Measurements from ENCODE around the gene SYTL3.

The SYTL3 gene

DNA sequence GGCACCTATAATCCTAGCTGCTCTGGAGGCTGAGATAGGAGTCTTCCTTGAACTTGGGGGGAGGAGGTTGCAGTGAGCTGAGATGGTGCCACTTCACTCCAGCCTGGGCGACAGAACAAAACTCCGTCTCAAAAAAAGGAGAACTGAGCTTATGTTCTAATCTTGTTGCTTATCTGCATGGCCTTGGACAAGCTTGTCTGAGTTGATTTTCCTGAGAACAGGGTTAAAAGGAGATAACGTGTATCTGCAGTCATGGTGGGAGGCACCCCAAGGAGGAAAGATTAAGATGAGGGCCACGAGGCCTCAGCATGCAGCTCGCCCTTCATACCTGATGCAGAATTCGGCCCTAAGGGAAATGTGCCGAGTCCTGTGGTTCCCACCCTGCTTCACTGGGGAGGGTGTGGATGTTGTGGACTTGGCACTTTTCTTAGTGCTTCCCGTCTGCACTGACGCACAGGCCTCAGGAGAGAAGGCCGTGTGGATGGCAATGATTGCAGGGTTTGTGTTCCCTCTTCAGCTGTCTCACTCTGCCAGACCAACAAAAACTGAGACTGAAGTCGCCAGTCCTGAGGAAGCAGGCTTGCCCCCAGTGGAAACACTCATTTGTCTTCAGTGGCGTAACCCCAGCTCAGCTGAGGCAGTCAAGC, 113.1 kb downstream of the SYTL3 start:
- DNase-seq (ENCODE audit: low read depth): no peak

DNA sequence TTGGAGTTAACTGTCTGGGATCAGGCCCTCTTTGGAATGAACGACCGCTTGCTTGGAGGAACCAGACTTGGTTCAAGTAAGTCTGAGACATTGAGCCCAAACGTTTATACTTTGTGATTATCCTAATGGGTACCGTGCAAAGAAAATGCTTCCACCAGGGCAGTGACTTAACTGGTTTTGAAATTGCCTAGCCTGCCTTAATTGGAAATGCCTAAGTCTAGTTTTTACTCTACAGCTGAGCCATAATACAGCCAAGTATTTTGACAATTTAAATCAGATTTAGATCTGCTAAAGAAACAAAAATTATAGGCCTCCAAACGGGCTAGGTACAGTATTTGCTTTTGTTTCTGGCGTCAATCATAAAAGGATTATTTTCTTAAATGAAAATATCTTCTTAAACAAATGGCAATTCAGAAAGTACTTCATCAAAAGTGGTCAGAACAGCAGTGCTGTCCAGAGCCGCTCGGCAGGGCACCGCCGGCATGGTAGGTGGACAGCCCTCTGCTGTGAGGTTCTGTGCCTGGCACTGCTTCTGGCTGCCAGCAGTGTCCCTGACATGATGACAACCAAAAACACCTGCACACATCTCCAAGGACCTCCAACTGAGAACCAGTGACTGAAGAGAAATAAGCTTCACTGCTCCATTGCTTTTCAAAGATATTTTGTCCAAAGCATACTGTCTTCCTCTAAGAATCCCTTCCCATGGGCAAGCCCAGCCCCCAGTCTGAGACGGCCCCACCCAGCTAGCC, 113.8 kb downstream of the SYTL3 start:
- DNase-seq (ENCODE audit: low read depth): no peak

DNA sequence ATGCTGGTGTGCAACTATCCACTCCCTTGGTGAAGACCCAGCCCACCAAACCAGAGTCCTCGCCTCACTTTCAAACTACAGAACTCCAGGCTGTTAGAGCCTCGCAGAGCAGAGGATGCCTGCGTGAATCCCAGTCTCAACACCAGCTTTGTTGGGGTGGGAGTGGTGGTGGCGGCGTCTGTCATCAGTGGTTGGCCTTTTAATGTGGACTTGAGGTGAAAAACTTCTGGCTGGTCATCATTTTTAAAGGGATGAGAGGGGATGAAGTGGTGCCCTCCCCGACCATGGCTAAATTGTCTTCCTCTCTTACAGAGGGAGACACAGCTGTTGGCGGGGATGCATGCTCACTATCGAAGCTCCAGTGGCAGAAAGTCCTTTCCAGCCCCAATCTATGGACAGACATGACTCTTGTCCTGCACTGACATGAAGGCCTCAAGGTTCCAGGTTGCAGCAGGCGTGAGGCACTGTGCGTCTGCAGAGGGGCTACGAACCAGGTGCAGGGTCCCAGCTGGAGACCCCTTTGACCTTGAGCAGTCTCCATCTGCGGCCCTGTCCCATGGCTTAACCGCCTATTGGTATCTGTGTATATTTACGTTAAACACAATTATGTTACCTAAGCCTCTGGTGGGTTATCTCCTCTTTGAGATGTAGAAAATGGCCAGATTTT, 114.5 kb downstream of the SYTL3 start:
- no peak for DNase-seq (ENCODE audit: low read depth)

DNA sequence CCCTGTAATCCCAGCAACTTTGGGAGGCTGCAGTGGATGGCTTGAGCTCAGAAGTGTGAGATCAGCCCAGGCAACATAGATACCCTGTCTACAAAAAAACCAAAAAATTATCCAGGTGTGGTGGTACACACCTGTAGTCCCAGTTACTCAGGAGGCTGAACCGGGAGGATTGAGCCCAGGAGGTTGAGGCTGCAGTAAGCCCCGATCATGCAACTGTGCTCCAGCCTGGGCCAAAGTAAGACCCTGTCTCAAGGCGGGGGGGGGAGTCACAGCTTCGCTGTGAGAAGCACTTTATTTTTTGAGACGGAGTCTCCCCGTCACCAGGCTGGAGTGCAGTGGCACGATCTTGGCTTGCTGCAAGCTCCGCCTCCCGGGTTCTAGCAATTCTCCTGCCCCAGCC, 115.1 kb downstream of the SYTL3 start:
- no peak for DNase-seq (ENCODE audit: low read depth)

DNA sequence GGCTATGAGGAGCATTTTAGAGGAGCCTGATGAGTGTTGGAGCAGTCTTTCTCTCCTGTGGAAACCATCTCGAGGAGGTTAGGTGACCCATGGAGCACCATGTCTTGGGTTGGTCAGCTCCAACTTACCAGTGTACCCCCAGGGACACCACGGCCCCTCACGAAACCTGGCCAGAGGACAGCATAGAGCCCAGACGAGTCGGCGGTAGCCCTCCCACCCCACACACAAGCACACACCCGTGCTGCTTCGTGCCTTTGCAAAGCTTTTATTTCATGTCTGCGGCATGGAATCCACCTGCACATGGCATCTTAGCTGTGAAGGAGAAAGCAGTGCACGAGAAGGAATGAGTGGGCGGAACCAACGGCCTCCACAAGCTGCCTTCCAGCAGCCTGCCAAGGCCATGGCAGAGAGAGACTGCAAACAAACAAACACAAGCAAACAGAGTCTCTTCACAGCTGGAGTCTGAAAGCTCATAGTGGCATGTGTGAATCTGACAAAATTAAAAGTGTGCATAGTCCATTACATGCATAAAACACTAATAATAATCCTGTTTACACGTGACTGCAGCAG, 115.7 kb downstream of the SYTL3 start:
- DNase-seq (ENCODE audit: low read depth): no peak

DNA sequence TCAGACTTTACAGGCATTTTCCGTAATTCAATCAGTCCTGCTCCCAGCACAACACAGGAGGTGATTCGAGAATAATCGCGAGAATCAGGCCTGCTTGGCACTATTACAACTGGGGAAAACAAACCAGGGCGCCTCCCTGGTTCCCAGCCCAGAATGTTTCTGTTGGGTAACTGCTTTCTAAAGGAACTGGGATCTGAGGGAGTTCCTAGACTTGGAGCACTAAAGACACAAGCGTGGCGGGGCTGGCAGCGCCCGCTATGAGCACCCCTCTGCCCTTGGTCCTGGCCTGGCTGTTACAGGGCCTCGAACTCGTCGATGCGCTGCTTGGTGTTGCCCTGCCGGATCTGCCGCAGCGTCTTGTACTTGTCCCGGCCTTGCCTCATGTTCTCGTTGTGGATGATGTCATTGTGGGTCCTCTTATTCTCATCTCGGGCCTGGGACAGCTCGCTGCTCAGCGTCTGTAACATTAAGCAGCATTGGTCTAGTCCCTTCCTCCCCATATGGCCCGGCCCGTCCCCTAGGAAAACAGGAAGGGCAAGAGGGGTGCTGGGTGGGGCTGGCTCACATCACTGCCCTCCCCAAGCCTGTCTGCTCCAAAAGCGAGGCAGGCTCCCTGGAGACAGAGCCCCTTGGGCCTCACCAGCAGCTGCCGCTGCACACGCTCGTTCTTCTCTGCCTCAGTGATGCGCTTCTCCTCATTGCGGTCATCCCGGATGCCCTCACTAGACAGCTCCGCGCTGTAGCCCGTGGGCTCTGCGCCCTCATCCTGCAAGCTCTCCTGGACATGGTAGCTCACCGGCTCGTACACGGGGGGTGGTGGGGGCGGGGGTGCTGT, 117.0 kb downstream of the SYTL3 start:
- DNase-seq (ENCODE audit: low read depth): no peak

DNA sequence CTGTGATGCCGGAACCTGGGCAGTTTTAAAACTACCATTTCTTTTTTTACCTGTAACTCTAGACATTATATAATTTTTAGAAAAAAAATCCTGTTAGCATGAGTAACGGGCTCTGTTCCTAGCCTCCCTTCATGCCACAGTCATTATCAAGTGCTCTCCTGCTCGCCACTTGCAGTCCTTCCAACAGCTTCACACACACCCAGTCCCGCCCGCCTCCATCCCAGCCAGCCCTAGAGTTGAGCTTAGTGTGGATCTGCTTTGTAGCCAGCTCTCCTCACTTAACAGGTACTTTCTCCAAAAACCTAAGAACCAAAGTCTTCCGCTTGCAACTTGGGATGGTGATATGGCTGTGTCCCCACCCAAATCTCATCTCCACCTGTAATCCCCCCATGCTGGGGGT, 117.9 kb downstream of the SYTL3 start:
- no peak for DNase-seq (ENCODE audit: low read depth)

DNA sequence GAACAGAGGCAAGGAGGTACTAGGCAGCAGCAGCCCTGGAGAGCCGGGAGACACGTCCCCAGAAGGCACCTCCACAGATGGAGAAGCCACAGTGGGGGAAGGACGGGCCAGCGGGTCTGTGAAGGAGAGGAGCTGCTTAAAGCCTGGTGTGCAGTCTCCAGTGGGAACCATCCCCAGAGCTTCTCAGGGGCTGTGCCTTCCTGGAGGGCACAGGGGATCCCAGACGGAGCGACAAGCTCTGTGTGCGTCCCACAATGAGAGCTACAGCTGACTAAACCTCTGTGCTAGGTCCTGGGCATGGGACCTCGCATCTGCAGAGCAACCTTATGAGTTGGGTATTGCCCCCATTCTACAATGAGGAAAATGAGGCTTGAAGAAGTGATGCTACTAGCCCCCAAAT, 118.6 kb downstream of the SYTL3 start:
- DNase-seq (ENCODE audit: low read depth): no peak

DNA sequence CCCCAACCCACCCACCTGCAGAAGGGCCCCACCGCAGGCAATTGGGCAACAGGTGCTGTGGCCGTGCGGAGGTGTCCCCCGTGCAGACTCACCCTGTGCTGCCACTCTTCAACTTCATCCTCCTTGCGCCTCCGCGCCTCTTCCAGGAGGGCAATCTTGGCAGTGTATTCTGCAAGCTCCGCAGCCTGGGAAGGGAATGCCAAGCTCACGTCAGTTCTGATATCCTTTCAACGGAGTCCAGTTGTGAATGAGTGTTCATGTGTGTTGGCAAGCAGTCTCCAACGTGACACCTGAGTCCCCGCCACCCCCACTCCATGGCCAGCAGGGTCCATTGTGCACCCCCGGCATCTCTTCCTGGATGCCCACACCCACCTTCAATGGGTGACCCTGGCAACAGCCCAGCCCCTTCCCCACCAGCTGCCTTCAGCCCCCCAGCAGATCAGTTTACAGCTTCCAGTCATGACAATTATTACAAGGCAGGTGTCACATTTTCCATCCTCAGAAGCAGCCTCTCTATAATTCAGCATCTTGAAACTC, 119.4 kb downstream of the SYTL3 start:
- DNase-seq (ENCODE audit: low read depth): no peak

DNA sequence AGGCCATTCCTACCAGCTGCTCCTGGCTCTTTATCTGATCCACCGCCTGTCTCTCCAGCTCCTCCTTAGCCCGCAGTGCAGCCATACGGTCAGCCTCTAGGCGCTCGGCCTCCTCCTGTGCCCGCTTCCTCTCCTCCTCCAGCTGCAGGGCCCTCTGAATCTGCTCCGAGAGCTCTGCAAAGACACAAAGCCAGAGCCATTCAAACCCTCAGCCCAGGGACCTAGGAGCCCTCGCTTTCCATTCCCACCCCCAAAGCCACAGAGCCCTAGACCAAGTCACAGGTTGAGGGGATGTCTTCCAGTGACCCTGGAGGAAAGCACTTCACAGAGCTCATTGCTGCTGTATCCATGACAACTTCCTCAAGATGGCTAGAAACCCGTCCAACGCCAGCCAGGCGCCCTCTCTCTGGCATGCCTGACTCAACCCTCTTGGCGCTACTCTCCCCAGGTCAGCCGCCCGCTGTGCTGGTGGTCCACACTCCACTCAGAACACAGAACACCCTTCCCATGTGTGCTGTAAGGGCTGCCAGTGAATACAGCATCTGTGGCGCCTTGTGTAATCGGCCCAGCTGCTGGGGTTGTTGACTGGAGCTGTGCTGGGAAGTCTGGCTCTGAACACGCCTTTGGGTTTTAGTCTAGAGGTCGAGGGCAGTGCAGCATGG, 120.0 kb downstream of the SYTL3 start:
- DNase-seq (ENCODE audit: low read depth): no peak

DNA sequence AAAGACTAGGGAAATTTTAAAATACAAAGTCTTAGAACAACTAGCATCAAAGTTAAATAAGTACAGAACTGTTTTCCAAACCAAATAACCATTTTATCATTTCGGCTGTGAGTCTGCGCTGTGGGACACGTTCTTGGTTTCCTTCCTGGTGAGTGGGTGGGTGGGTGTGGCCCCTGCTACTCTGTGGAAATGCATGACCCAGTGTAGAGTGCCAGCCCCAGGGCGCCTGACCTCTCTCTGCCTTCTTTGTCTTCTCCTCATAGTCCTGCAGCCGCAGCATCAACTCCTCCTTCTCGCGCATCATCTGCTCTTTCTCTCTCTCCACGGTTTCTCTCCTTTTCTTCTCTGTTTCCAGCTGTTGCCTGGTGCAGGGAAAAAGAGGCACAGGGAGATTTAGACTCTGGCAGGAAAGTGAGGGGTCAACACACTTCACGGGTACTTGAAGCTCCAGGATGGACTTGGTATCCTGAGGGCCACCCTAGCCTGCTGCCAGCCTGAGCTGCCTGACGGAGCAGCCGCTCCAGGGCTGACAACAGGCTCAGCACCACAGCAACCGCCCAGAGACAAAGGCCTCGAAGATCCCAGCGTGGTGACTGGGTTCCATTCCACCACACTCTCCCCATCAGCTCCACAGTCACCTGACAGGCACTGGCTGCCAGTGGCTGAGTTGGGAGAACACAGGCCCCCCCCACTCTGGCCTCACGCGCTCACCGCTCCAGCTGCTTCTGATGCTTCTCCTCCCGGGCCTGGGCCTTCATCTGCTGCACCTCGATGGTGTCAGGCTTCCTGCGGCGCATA, 120.9 kb downstream of the SYTL3 start:
- no peak for DNase-seq (ENCODE audit: low read depth)

DNA sequence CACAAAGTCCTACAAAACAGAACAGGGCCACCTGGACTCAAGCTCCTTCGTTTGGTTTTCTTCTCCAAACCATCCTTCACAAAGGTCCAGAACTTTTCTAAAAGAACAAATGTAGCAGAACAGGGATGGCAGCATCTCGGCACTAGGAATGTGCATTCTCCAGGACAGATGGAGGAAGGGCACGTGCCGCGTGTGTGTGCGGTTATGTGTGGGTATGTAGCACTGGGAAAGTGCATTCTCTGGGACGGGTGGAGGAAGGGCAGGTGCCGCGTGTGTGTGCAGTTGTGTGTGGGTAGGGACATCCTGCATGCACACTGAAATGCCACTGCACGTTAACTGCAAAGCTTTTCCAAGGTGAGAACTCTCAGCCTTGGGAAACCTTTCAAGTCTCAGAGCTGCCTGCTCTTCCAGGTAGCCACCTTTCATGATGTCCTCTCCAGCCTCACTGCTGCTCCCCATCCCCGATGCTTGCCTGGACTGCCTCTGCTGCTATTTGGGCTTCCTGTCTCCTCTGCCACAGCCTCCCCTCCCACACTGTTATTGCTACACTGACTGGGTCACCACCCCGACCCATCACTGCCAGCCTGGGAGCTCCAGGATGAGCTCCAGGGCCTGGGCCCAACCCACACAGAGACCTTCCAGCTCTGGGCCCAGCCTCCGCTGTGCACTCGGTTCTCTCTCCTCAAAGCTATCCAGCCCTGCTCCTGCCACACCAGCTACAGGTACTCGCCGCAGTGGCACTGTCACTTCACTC, 121.7 kb downstream of the SYTL3 start:
- no peak for DNase-seq (ENCODE audit: low read depth)

DNA sequence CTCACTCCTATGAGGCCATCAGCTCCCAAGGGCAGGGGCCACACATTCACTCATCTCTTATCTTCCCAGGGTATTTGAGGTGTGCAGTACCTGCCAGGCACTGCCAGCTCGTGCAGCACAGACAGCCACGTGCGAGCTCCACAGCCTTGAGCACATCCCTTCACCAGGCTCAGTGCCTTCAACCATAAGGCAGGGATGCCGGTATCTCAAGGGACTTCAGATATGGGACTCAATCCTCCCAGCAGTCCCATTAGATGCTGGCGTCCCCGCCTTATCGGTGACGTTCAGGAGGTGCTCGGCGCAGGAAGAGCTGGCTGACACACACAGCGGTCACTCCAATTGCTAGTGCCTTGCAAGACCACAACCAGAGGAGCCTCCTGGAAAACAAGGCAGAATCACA, 122.3 kb downstream of the SYTL3 start:
- no peak for DNase-seq (ENCODE audit: low read depth)

DNA sequence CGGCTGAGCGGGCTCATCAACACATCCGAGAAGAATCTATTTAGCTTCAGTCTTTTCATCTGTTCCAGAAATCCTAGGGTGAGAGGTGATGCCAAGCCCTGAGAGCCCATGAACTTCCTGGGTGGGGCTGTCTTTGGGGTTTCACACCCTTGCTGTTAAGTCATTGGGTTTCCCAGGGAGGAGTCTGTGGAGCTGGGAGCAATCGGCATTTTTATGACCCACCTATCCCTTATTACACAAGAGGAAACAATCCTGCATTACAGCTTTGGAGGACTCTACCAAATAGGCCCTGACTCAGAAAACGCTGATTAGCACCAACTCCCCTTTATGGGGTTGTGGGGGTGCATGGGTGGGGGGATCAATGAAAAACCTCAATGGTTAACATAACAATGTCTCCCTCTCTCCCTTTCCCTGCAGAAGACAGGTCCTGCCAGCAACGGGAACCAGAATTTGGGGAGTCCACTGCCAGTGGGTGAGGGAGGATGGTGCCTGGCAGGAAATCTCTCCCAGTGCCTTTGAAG, 123.1 kb downstream of the SYTL3 start:
- no peak for DNase-seq (ENCODE audit: low read depth)

DNA sequence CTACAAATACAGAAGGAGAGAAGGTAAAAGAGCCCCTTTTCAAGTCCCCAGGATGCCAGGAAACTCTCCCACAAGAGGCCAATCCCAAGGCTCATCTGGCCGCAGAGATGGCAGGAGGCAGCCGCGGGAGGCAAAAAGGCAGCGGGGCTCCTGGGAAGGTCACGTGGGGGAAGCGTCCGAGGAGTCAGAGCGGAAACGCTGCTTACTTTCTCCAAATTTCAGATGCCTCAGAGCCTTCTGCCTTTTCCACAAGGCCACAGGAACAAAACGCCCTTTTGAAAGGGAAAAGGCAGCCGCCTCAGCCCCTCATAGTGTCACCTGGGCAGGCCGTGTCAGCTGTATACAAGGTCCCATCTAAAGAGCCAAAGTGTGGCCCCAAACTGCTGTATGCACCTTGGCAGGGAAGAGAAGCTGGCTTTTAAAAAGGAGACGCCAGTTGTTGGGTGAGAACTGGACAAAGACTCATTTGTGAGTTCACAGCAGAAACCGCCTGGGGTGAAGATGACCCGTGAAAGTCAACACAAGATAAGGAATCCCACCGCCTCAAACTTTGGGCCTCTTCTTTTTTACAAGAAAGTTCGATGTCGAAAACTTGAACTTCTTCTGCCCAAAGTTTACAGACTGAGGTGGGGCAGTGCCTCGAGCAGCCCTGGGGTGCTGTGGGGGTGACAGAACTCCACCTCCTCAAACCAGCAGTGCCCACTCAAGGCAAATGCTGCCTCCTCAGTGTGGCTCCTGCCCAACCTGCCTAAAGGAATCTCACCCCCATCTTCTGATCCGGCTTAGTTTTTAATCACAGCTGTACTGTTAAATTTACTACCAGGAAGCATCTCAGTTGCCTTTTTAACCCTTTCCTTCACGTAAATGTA, 124.0 kb downstream of the SYTL3 start:
- DNase-seq (ENCODE audit: low read depth): no peak

DNA sequence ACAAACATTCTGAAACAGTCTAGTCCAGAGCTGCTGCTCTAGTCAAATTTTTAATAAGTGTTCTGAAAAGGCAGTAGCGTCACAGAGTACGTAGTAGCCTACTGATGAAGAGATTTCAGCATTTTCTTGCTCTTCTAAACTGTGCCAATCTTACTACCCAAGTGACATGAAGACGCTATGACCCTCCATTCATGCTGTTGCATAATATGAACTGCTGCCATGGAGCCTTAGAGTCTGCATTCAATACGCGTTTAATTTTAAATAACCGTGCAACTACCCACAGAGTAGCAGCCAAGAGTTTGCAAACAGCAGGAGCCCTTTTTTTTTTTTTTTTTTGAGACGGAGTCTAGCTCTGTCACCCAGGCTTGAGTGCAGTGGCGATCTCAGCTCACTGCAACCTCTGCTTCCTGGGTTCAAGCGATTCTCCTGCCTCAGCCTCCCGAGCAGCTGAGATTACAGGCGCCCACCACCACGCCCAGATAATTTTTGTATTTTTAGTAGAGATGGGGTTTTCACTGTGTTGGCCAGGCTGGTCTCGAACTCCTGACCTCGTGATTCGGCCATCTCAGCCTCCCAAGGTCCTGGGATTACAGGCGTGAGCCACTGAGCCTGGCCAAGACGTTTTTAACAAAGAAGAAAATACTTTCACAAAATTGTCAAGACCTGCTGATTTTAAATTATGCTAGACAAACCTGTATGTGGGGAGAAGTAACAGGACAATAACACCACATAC, 125.0 kb downstream of the SYTL3 start:
- no peak for DNase-seq (ENCODE audit: low read depth)

DNA sequence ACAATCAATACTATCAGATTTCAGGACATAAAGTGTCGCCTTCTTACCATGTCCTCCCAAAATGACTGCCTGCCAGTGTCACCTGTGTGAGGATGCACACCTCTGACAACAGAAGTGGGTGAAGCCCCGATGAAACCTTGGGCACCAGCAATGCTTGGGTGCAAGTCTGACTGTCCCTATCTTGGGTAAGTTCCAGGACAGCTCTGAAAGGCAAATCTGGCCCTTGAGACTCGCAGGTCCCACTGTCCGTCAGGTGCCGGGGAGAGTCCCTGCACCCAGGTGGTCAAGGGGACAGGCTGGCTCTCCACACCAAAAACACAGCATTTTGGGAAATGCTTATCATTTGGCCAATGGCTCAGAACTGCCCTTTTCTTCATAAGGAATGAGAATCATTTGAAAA, 126.0 kb downstream of the SYTL3 start:
- no peak for DNase-seq (ENCODE audit: low read depth)

DNA sequence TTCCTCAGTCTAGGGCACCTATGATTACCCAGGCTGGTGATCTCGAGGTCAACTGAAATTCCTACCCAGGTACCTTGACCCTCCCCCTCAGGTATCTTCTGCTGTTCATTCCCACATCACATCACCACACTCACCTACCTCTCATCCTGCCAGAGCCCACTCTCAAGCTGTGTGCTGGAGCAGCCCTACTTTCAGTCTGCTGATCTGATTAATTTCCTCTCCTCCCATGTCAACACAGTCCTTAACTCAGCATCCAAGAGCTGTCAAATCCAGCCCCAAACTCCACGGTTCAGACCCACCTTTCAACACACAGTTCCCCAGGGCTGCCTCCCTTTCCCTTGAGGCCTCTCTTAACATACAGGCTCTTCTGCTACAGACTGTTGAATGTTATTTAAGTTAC, 126.9 kb downstream of the SYTL3 start:
- no peak for DNase-seq (ENCODE audit: low read depth)

All from stimulated activated CD8-positive, alpha-beta memory T cell treated with anti-CD3 and anti-CD28 coated beads, Interleukin-4, amount 100 ng/mL, for 24 hours (primary cell).